Measurements from ENCODE around the gene SRBD1.

- no peak for TF ChIP-seq EZH2 (IDR thresholded peaks at IDR 0.05; ENCODE audit: borderline replicate concordance, low read length)
- no peak for TF ChIP-seq CTCF (conservative IDR thresholded peaks at IDR 0.05 in 1 of 2, IDR thresholded peaks at IDR 0.05 in 1 of 2; ENCODE audit: extremely low read depth in 1 of 2, insufficient read depth in 1 of 2, low read depth in 1 of 2, low read length in 2 of 2)
Observed at GRCh38 chr2:45559436-45559835, 51.6 kb downstream of the SRBD1 start.
